HK-2 (cell line): ENCODE measurements around the gene TCF20.

Experiments
- DNase-seq: peaks from one replicate; pipeline ENCODE4 v3.0.0-alpha.2; 2018; ENCODE audit not compliant: unreplicated experiment

The TCF20 gene

DNA sequence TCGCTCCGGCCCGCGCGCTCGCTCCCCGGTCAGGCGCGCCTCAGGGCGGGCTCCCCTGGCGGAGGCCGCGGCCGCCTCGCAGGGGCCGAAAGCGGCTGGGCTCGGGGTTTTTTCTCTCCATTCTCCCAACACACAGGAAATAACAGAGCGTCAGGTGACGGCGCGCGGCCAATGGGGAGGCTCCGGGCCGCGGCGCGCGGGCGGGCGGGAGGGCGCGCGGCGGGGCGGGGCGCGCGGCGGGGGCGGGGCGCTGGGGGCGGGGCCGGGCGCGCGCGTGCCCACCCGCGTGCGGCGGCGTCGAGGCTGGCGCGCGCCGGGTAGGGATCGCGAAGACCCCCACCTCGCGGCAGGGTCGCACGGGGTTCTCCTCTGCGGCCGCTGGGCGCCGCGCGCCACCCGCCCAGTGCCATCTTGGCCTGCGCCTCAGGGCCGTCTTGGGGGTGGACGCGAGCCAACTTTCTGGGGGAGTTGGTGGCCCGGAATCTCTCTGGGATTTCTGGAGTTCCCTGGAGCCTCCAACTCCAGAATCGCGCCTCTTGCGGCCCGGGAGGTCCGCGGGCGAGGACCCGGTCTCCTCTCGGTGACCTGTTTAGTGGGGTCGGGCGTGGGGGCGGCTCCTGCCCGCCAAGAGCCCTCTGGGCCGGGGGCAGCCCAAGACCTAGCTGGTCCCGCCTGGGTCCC, at the start of gene TCF20:
TCF20 (minus strand) TSS at position 144 of the 681 bp plus-strand sequence. CDS start 55,348 bp downstream, outside the sequence.
- DNase-seq: peak; percentile 69

GRCh38 chr22:42319386-42319785, 48.9 kb upstream of the TCF20 start:
- DNase-seq: no peak

DNA sequence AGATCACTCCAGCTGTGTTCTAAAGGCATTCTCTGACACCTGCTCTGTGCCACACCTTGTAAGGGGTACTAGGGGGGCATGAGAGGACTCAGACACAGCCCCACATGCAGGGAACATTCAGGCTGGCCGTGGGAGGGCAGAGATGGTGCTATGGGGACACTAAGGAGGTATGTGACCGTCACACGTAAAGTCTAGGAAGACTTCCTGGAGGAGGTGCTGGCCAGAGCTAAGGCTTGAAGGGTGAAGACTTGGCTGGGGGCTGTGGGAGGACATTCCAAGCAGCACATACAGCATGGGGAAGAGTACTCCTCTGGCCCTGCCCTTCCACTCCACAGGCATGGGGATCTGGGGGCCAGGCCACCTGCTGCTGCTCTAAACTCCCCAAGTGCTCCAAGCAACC, 48.5 kb upstream of the TCF20 start:
- DNase-seq: no peak

DNA sequence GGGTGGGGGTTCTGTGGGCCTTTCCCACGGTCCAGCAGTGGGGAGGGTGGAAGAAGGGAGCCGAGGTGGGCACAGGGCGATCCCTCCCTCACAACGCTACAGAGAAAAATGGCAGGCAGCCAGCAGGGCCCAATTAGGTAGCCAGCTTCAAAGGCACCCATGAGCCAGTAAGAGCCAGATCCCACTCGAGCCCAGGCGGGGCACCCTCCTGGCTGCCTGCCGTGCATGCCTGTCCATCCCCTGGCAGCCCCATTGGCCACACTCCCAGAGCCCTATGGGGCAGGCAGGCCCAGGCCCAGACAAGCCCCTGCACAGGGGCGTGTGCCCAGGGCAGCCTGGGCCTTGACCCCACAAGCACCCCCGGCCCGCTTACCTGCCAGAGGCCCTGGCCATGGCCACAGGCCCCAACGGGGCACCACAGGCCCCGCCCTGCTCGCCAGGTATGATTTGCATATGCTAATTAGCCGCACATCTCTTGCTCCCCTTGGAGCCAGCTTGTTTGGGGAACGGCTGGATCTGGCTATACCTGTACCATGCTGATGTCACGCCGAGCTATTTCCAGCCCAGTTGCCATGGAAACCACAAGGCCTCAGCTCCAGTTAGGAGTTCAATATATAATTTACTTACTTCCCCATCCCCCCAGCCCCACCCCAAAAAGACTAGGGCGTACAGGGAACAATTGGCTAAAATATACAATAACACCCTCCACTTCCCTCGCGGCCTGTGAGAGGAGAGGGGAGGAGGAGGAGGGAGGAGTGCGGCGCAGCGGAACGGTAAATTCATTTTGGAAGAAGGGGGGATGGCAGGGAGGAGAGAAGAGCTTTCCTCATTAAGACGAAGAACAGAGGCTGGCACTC, 47.5 kb upstream of the TCF20 start:
- DNase-seq: no peak

- no peak for DNase-seq
Measured at GRCh38 chr22:42317008-42317407, 46.6 kb upstream of the TCF20 start.

DNA sequence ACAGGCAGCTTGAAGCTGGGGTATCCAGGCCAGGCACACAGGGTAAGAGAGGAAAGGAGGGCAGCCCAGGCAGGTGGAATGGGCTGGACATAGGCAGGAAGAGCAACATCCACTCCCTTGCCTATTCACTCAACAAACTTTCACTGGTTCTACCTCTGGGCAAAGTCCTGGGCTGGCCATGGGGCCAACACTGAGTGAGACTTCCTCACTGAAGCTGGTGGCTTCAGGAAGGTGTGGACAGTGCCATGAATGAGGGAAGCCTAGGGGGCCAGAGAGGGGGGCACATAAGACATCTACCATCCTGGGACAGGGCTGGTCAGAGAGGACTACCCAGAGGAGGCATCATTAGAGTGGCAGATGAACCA, 44.9 kb upstream of the TCF20 start:
- DNase-seq: no peak

DNA sequence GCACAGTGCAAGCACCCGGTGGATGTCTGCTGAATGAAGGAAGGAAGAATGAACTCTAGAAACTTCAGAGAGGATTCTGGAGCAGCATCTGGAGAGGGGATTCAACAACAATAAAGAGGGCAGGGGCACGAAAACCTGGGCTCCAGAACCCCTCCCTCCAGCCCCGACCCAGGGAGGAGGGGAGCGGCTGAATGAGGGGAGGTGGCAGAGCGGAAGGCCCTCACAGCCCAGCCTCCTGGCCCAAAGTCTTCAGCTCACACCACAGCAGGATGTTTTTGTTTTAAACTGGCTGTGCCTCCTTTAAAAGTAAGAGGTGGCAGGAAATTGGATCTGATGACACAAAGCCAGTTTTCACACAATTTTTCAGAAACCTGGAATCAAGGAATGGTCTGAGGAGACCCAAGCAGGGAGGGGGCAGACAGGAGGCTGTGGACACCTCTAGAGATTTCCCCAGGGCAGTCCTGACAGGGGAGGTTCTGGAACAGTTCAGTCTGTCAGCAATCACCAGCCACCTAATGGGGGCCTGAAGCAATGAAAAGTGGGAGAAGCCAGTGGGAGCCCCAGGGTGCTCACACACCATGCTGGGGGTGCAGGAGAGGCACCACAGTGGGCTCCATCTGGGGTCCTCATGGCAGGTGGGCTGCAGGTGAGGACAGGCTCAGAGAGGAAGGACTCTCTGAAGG, 44.4 kb upstream of the TCF20 start:
- no peak for DNase-seq

- DNase-seq: peak; percentile 79
Measured at GRCh38 chr22:42313804-42314581, 43.5 kb upstream of the TCF20 start.

GRCh38 chr22:42313204-42313603, 42.8 kb upstream of the TCF20 start:
- DNase-seq: no peak

DNA sequence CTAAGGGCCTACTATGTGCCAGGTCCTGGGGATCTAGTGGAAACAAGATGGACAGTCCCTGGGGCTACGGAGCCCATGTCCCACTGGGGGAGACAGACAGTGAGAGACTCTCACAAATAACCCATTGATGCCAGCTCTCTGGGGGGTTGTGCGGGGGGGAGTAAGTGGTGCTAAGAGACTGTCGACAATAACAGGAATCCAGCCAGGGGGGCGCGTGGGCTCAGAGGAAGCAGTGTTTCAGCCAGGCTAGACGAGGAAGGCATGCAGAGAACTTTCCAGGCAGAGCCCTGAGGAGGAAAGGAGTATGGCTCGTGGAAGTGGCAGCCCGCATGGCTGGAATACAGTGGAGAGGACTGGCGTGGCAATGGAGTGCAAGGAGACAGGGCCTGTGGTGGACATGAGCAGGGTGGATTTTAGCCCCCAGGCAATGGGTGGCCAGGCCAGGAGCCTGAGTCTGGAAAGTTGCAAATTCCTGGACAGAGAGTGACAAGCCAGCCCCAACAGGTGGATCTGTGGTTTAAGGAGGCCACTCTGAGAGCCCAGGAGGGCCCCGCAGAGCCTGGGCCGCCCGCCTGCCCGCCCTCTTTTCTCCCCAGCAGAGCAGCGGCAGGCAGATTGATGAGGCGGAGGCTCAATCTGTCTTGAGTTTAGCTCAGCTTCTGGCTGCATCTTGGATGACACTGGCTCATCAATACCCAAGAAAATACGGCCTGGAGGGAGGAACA, 40.0 kb upstream of the TCF20 start:
- DNase-seq: no peak

DNA sequence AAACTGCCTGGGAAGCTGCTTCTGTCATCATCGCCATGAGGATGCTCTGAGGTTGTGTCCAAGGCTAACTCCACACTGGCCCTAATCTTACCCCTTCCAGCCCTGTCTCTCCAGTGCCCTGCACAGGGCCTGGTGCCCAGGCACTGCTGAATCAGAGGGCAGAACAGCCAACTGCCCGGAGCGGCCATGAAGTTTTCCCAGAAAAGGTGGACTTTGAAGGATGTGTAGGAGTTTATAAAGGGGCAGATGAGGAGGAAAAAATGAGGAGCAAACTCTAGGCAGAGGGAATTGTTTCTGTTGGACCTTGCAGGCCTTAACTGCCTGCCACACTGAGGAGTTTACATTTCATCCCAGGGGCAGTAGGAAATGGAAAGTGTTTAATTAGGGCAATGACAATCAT, 39.4 kb upstream of the TCF20 start:
- no peak for DNase-seq

- DNase-seq: no peak
Measured at GRCh38 chr22:42308892-42309468, 38.5 kb upstream of the TCF20 start.

GRCh38 chr22:42307806-42308563, 37.5 kb upstream of the TCF20 start:
- no peak for DNase-seq

GRCh38 chr22:42306010-42306409, 35.6 kb upstream of the TCF20 start:
- DNase-seq: no peak

DNA sequence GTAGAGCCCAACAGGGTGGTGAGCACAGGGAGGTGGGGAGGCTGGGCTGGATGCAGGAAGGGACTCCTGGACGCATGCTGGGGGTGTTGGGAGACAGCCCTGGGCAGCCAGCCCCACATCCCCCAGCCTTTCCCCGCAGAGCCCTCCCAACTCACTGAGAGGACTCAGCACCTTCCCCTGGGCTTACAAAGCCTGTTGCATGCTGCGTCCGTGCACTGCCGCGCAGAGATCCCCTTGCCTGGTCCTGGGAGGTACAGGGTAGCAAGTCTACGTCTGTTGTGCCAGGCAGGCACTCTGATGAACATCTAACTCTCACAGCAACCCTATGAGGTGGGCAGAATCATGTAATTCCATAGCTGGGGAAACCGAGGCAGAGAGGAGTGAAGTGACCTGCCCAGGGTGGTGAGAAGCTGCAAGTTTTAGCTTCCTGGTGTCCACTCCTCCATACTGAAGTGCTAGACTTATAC, 33.9 kb upstream of the TCF20 start:
- DNase-seq: no peak

DNA sequence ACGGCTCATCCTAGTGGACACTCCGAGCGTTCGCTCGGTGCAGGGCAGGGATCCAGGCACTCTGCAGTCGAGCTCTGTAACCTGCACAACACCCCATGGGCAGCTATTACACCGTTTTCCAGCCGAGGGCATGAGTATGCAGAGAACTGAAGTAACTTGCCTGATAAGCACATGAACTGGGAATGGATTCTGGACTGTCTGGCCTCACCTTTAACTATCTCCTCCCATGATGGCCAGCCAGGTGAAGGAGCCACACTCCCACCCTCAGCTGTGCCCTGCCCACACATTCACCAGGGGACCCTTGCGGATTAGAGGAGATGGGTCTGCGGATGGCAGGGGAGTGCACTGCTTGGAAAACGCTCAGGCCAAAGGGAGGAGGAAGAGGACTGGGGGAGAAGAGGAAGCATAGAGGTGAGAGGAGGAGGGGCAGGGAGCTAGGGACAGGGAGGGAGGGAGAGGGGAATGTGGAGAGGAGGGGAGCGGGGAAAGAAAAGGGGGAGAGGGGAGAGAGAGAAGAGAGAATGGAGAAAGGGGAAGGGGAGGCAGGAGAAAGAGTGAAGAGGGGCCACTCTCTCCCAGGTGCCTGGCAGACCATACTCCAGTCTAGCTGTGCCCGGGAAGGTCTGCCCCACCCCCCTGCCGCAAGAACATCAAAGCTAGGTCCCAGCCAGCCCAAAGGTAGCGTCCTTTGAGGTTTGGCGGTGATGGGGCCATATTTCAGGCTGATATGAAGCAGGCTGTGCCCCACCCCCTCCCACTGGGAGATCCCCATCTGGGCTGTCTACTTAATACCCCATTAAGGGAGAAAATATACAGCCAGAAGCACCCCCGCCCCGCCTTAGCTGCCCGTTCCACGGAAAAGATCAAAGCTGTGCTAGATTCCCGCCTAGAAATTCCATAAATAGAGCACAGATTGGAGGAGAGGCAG, 33.2 kb upstream of the TCF20 start:
- no peak for DNase-seq

DNA sequence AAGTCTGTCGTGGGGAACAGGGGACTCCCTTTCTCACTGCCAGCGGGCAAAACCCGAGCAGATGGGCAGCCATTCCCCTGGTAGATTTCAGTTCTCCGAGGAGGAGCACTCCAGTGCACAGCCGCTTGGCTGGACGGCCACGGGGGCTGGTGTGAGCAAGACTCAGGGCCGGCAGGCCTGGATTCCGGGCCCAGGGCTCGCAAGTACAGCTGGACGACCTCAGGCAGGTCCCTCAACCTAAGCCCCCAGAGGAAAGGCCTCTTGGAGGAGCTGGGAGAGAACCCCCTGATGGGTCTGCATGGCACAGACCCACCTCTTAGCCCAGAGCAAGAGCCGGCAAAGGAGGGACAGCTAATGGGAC, 31.3 kb upstream of the TCF20 start:
- no peak for DNase-seq

- DNase-seq: no peak
Measured at GRCh38 chr22:42301077-42301741, 30.8 kb upstream of the TCF20 start.
